GM18505 (cell line): ENCODE data around the gene KIN.
A peak's percentile ranks its signal among the peaks of the same experiment; 100 is the strongest.

Experiments used
- ATAC-seq: cut with Tn5 transposase; IDR thresholded peaks from one replicate; pipeline ENCODE4 v1.9.1; 2021; ENCODE audit not compliant: unreplicated experiment
- POLR2A ChIP-seq: IDR thresholded peaks from 4 replicates; pipeline ENCODE4 v1.6.1; 2011; ENCODE audit warnings: borderline replicate concordance; ENCODE audit not compliant: insufficient read depth, insufficient read length; ENCODE audit errors: extremely low read depth

The KIN gene

GRCh38 chr10:7811000-7811399, 23.2 kb upstream of the KIN start:
- ATAC-seq: no peak
- TF ChIP-seq POLR2A: no peak

- no peak for ATAC-seq
- no peak for TF ChIP-seq POLR2A
Measured at GRCh38 chr10:7810443-7810842, 22.6 kb upstream of the KIN start.

GRCh38 chr10:7808686-7809267, 21.0 kb upstream of the KIN start:
- no peak for TF ChIP-seq POLR2A
- no peak for ATAC-seq

GRCh38 chr10:7804741-7805140, 16.9 kb upstream of the KIN start:
- TF ChIP-seq POLR2A: no peak
- no peak for ATAC-seq

GRCh38 chr10:7804216-7804615, 16.4 kb upstream of the KIN start:
- no peak for ATAC-seq

GRCh38 chr10:7802606-7803005, 14.8 kb upstream of the KIN start:
- TF ChIP-seq POLR2A: no peak
- no peak for ATAC-seq

More at GRCh38 chr10:7804216-7804615, 16.4 kb upstream of the KIN start:
- no peak for TF ChIP-seq POLR2A

- TF ChIP-seq POLR2A: no peak
- ATAC-seq: no peak
Measured at GRCh38 chr10:7797582-7797981, 9.8 kb upstream of the KIN start.

GRCh38 chr10:7795605-7796004, 7.8 kb upstream of the KIN start:
- TF ChIP-seq POLR2A: no peak
- ATAC-seq: no peak

- no peak for TF ChIP-seq POLR2A
- no peak for ATAC-seq
Measured at GRCh38 chr10:7794251-7795026, 6.6 kb upstream of the KIN start.

GRCh38 chr10:7792541-7792940, 4.7 kb upstream of the KIN start:
- TF ChIP-seq POLR2A: no peak
- ATAC-seq: no peak

GRCh38 chr10:7789390-7789789, 1.6 kb upstream of the KIN start:
- TF ChIP-seq POLR2A: no peak

GRCh38 chr10:7788639-7789286, 970 bp upstream of the KIN start:
- peak; percentile 7 for ATAC-seq
- TF ChIP-seq POLR2A: no peak

More at GRCh38 chr10:7789390-7789789, 1.6 kb upstream of the KIN start:
- ATAC-seq: no peak

- ATAC-seq: peak; percentile 13
Measured at GRCh38 chr10:7787150-7787856, 490 bp downstream of the KIN start.

More at GRCh38 chr10:7787150-7787856, 490 bp downstream of the KIN start:
- TF ChIP-seq POLR2A: no peak
